ENCODE results near the gene FOS.

Gene FOS

GRCh38 chr14:75277815-75278421, 710 bp upstream of the FOS start:
- DNase-seq (ENCODE audit: extremely low spot score), result no peak
- TF ChIP-seq L3MBTL2 (conservative IDR thresholded peaks at IDR 0.05), result peak; percentile 28; the same call in 1 of the 2 replicates
- TF ChIP-seq CTBP1 (IDR thresholded peaks at IDR 0.05; ENCODE audit: borderline replicate concordance), result no peak
- POLR2A ChIA-PET, result interaction anchor here (0.7 to 1.7 kb wide), 3 partner anchors 19 to 159 kb away, joined by 3 to 13 read pairs (median 3); no protein-coding TSS in a partner anchor
- CTCF ChIA-PET, result no interaction called here

GRCh38 chr14:75279153-75279762, 630 bp downstream of the FOS start:
- no peak for TF ChIP-seq ELF4 (IDR thresholded peaks at IDR 0.05)
- TF ChIP-seq SUZ12 (IDR thresholded peaks at IDR 0.05), result no peak
- TF ChIP-seq TARDBP (IDR thresholded peaks at IDR 0.05), result no peak
- TF ChIP-seq SP1 (IDR thresholded peaks at IDR 0.05), result no peak
- no peak for TF ChIP-seq ARNT (IDR thresholded peaks at IDR 0.05)
- CTCF ChIA-PET, result no interaction called here
- peak; percentile 32 for DNase-seq (ENCODE audit: extremely low spot score)
- POLR2A ChIA-PET, result no interaction called here

- CTCF ChIA-PET, result no interaction called here
- POLR2A ChIA-PET, result no interaction called here
- no peak for DNase-seq (ENCODE audit: extremely low spot score)
- no peak for TF ChIP-seq BHLHE40 (IDR thresholded peaks at IDR 0.05; ENCODE audit: borderline replicate concordance)
- TF ChIP-seq NFRKB (IDR thresholded peaks at IDR 0.05), result no peak
- TF ChIP-seq TARDBP (IDR thresholded peaks at IDR 0.05), result no peak
- no peak for TF ChIP-seq ZNF384 (IDR thresholded peaks at IDR 0.05)
- no peak for TF ChIP-seq HDGF (IDR thresholded peaks at IDR 0.05; ENCODE audit: borderline replicate concordance)
- TF ChIP-seq SUZ12 (IDR thresholded peaks at IDR 0.05), result no peak
- no peak for TF ChIP-seq ARNT (IDR thresholded peaks at IDR 0.05)
- TF ChIP-seq LEF1 (IDR thresholded peaks at IDR 0.05; ENCODE audit: borderline replicate concordance), result no peak
- TF ChIP-seq PKNOX1 (IDR thresholded peaks at IDR 0.05), result no peak
- no peak for TF ChIP-seq FOXM1 (IDR thresholded peaks at IDR 0.05; ENCODE audit: borderline replicate concordance)
- no peak for TF ChIP-seq SP1 (IDR thresholded peaks at IDR 0.05)
- no peak for TF ChIP-seq ELF4 (IDR thresholded peaks at IDR 0.05)
- no peak for TF ChIP-seq FOXK2 (IDR thresholded peaks at IDR 0.05)
- TF ChIP-seq L3MBTL2 (conservative IDR thresholded peaks at IDR 0.05), result no peak
- no peak for TF ChIP-seq FOXA1 (IDR thresholded peaks at IDR 0.05)
- no peak for TF ChIP-seq CTBP1 (IDR thresholded peaks at IDR 0.05; ENCODE audit: borderline replicate concordance)
These were observed 1.2 kb downstream of the FOS start for GRCh38 chr14:75279763-75280290.

GRCh38 chr14:75280291-75280830, 1.7 kb downstream of the FOS start:
- TF ChIP-seq TARDBP (IDR thresholded peaks at IDR 0.05), result no peak
- no peak for TF ChIP-seq PKNOX1 (IDR thresholded peaks at IDR 0.05)
- TF ChIP-seq CTBP1 (IDR thresholded peaks at IDR 0.05; ENCODE audit: borderline replicate concordance), result no peak
- no peak for TF ChIP-seq FOXM1 (IDR thresholded peaks at IDR 0.05; ENCODE audit: borderline replicate concordance)
- ChIA-PET CTCF (interaction anchor here (0.6 to 1.0 kb wide), 2 partner anchors 9 to 12 kb away, joined by 3 to 4 read pairs; no protein-coding TSS in a partner anchor), POLR2A (interaction anchor here (2.1 kb wide), 1 partner anchor 154 kb away, joined by 6 read pairs; the partner anchor contains the start of gene NEK9)
- no peak for DNase-seq (ENCODE audit: extremely low spot score)

- no peak for TF ChIP-seq ELF4 (IDR thresholded peaks at IDR 0.05)
- TF ChIP-seq PKNOX1 (IDR thresholded peaks at IDR 0.05), result no peak
- no peak for TF ChIP-seq FOXK2 (IDR thresholded peaks at IDR 0.05)
- no peak for TF ChIP-seq HDGF (IDR thresholded peaks at IDR 0.05; ENCODE audit: borderline replicate concordance)
- TF ChIP-seq SUZ12 (IDR thresholded peaks at IDR 0.05), result no peak
- TF ChIP-seq L3MBTL2 (conservative IDR thresholded peaks at IDR 0.05), result no peak
- no peak for TF ChIP-seq FOXA1 (IDR thresholded peaks at IDR 0.05)
- no peak for TF ChIP-seq ARNT (IDR thresholded peaks at IDR 0.05)
- no peak for TF ChIP-seq SP1 (IDR thresholded peaks at IDR 0.05)
- TF ChIP-seq TARDBP (IDR thresholded peaks at IDR 0.05), result no peak
- TF ChIP-seq FOXM1 (IDR thresholded peaks at IDR 0.05; ENCODE audit: borderline replicate concordance), result no peak
- no peak for TF ChIP-seq CTBP1 (IDR thresholded peaks at IDR 0.05; ENCODE audit: borderline replicate concordance)
- TF ChIP-seq LEF1 (IDR thresholded peaks at IDR 0.05; ENCODE audit: borderline replicate concordance), result no peak
- TF ChIP-seq BHLHE40 (IDR thresholded peaks at IDR 0.05; ENCODE audit: borderline replicate concordance), result no peak
- TF ChIP-seq NFRKB (IDR thresholded peaks at IDR 0.05), result no peak
- TF ChIP-seq ZNF384 (IDR thresholded peaks at IDR 0.05), result no peak
- DNase-seq (ENCODE audit: extremely low spot score), result no peak
- ChIA-PET CTCF (interaction anchor here (0.6 to 1.0 kb wide), 2 partner anchors 9 to 11 kb away, joined by 3 to 4 read pairs; no protein-coding TSS in a partner anchor), POLR2A (interaction anchor here (0.8 to 2.1 kb wide), 4 partner anchors 10 to 154 kb away, joined by 3 to 6 read pairs (median 4); partner anchors contain the start of gene NEK9)
These were observed 2.4 kb downstream of the FOS start for GRCh38 chr14:75280831-75281653.
